ENCODE measurements around the gene SPAG17.

SPAG17 gene

GRCh38 chr1:118047006-118047649, 137.9 kb downstream of the SPAG17 start:
- ATAC-seq (replicated peaks) (no peak), DNase-seq (no peak)
- H3K9me3 Mint-ChIP-seq, result no peaks in the 10 kb centered on the region
- H3K4me1 Mint-ChIP-seq, result no peaks in the 10 kb centered on the region
- H3K27me3 Mint-ChIP-seq, result no peaks in the 10 kb centered on the region
- H3K4me3 Mint-ChIP-seq, result no peak overlapping the region
- H3K36me3 Mint-ChIP-seq, result no peaks in the 10 kb centered on the region
- no peak overlapping the region for H3K27ac Mint-ChIP-seq

GRCh38 chr1:118043624-118044023, 141.4 kb downstream of the SPAG17 start:
- no peaks in the 10 kb centered on the region for H3K4me1 Mint-ChIP-seq
- no peak overlapping the region for H3K4me3 Mint-ChIP-seq
- ATAC-seq (replicated peaks) (no peak), DNase-seq (no peak)
- H3K36me3 Mint-ChIP-seq, result no peaks in the 10 kb centered on the region
- no peaks in the 10 kb centered on the region for H3K27me3 Mint-ChIP-seq
- H3K9me3 Mint-ChIP-seq, result no peaks in the 10 kb centered on the region
- H3K27ac Mint-ChIP-seq, result no peak overlapping the region

GRCh38 chr1:118042501-118042900, 142.5 kb downstream of the SPAG17 start:
- Mint-ChIP-seq H3K27ac (no peak overlapping the region), H3K36me3 (no peaks in the 10 kb centered on the region), H3K4me1 (no peaks in the 10 kb centered on the region), H3K4me3 (no peak overlapping the region), H3K9me3 (no peaks in the 10 kb centered on the region), H3K27me3 (no peaks in the 10 kb centered on the region)
- no peak for ATAC-seq (replicated peaks)
- no peak for DNase-seq

- Mint-ChIP-seq H3K9me3 (no peaks in the 10 kb centered on the region), H3K27me3 (no peaks in the 10 kb centered on the region), H3K36me3 (no peaks in the 10 kb centered on the region), H3K27ac (no peak overlapping the region), H3K4me3 (no peak overlapping the region), H3K4me1 (no peaks in the 10 kb centered on the region)
- ATAC-seq (replicated peaks) (no peak), DNase-seq (no peak)
Observed at GRCh38 chr1:118039170-118039569, 145.9 kb downstream of the SPAG17 start.

- Mint-ChIP-seq H3K4me1 (no peaks in the 10 kb centered on the region), H3K27me3 (peaks cover 5 to 7% of the 10 kb centered on the region in 2 donors), H3K36me3 (no peaks in the 10 kb centered on the region), H3K27ac (no peak overlapping the region), H3K9me3 (peaks cover 0 to 4% of the 10 kb centered on the region in 2 donors), H3K4me3 (no peak overlapping the region)
- ATAC-seq (replicated peaks), result no peak
- DNase-seq, result no peak
Observed at GRCh38 chr1:118032883-118033282, 152.1 kb downstream of the SPAG17 start.

- no peak overlapping the region for H3K4me3 Mint-ChIP-seq
- no peaks in the 10 kb centered on the region for H3K4me1 Mint-ChIP-seq
- H3K27ac Mint-ChIP-seq, result no peak overlapping the region
- H3K27me3 Mint-ChIP-seq, result peaks cover 12 to 15% of the 10 kb centered on the region in 2 donors
- ATAC-seq (replicated peaks), result no peak
- no peak for DNase-seq
- H3K36me3 Mint-ChIP-seq, result no peaks in the 10 kb centered on the region
- peaks cover 0 to 4% of the 10 kb centered on the region in 2 donors for H3K9me3 Mint-ChIP-seq
Observed at GRCh38 chr1:118028267-118028666, 156.8 kb downstream of the SPAG17 start.

GRCh38 chr1:118023199-118023598, 161.8 kb downstream of the SPAG17 start:
- no peak for ATAC-seq (replicated peaks)
- Mint-ChIP-seq H3K27ac (no peak overlapping the region), H3K9me3 (no peaks in the 10 kb centered on the region), H3K4me3 (no peak overlapping the region), H3K36me3 (no peaks in the 10 kb centered on the region), H3K27me3 (peaks cover 8 to 9% of the 10 kb centered on the region in 2 donors), H3K4me1 (no peaks in the 10 kb centered on the region)
- no peak for DNase-seq

- Mint-ChIP-seq H3K4me3 (no peak overlapping the region), H3K9me3 (no peaks in the 10 kb centered on the region), H3K36me3 (no peaks in the 10 kb centered on the region), H3K4me1 (no peaks in the 10 kb centered on the region), H3K27ac (no peak overlapping the region), H3K27me3 (peaks cover 5 to 8% of the 10 kb centered on the region in 2 donors)
- DNase-seq (no peak), ATAC-seq (replicated peaks) (no peak)
Observed at GRCh38 chr1:118021668-118022067, 163.4 kb downstream of the SPAG17 start.

GRCh38 chr1:118018060-118018459, 167.0 kb downstream of the SPAG17 start:
- H3K36me3 Mint-ChIP-seq, result no peaks in the 10 kb centered on the region
- H3K27me3 Mint-ChIP-seq, result no peaks in the 10 kb centered on the region
- ATAC-seq (replicated peaks) (no peak), DNase-seq (no peak)
- H3K4me3 Mint-ChIP-seq, result no peak overlapping the region
- H3K4me1 Mint-ChIP-seq, result no peaks in the 10 kb centered on the region
- H3K9me3 Mint-ChIP-seq, result no peaks in the 10 kb centered on the region
- no peak overlapping the region for H3K27ac Mint-ChIP-seq

GRCh38 chr1:118013938-118014337, 171.1 kb downstream of the SPAG17 start:
- no peak for ATAC-seq (replicated peaks)

GRCh38 chr1:118013336-118013735, 171.7 kb downstream of the SPAG17 start:
- ATAC-seq (replicated peaks), result no peak
- no peak for DNase-seq
- peaks cover 0 to 5% of the 10 kb centered on the region in 2 donors for H3K27me3 Mint-ChIP-seq
- no peaks in the 10 kb centered on the region for H3K36me3 Mint-ChIP-seq
- no peak overlapping the region for H3K27ac Mint-ChIP-seq
- no peaks in the 10 kb centered on the region for H3K4me1 Mint-ChIP-seq
- H3K4me3 Mint-ChIP-seq, result no peak overlapping the region
- H3K9me3 Mint-ChIP-seq, result peaks cover 0 to 2% of the 10 kb centered on the region in 2 donors

More at GRCh38 chr1:118013938-118014337, 171.1 kb downstream of the SPAG17 start:
- H3K27ac Mint-ChIP-seq, result no peak overlapping the region
- DNase-seq, result no peak
- H3K4me3 Mint-ChIP-seq, result no peak overlapping the region
- peaks cover 0 to 5% of the 10 kb centered on the region in 2 donors for H3K27me3 Mint-ChIP-seq
- H3K9me3 Mint-ChIP-seq, result peaks cover 0 to 2% of the 10 kb centered on the region in 2 donors
- H3K36me3 Mint-ChIP-seq, result no peaks in the 10 kb centered on the region
- no peaks in the 10 kb centered on the region for H3K4me1 Mint-ChIP-seq

GRCh38 chr1:118012515-118013124, 172.4 kb downstream of the SPAG17 start:
- DNase-seq, result no peak
- Mint-ChIP-seq H3K4me3 (no peak overlapping the region), H3K27ac (no peak overlapping the region), H3K4me1 (no peaks in the 10 kb centered on the region), H3K9me3 (peaks cover 0 to 2% of the 10 kb centered on the region in 2 donors), H3K27me3 (peaks cover under 1 to 6% of the 10 kb centered on the region in 2 donors), H3K36me3 (no peaks in the 10 kb centered on the region)
- ATAC-seq (replicated peaks), result no peak

- Mint-ChIP-seq H3K27ac (no peak overlapping the region), H3K9me3 (peaks cover 4 to 9% of the 10 kb centered on the region in 2 donors), H3K27me3 (peaks cover 17 to 27% of the 10 kb centered on the region in 2 donors), H3K4me1 (no peaks in the 10 kb centered on the region), H3K4me3 (no peak overlapping the region), H3K36me3 (no peaks in the 10 kb centered on the region)
- ATAC-seq (replicated peaks) (no peak), DNase-seq (no peak)
Observed at GRCh38 chr1:118008011-118008410, 177.0 kb downstream of the SPAG17 start.

- no peaks in the 10 kb centered on the region for H3K36me3 Mint-ChIP-seq
- H3K9me3 Mint-ChIP-seq, result peaks cover 4 to 11% of the 10 kb centered on the region in 2 donors
- no peak overlapping the region for H3K4me3 Mint-ChIP-seq
- no peak for ATAC-seq (replicated peaks)
- H3K27me3 Mint-ChIP-seq, result peaks cover 20 to 28% of the 10 kb centered on the region in 2 donors
- no peak overlapping the region for H3K27ac Mint-ChIP-seq
- H3K4me1 Mint-ChIP-seq, result no peaks in the 10 kb centered on the region
- DNase-seq, result no peak
Observed at GRCh38 chr1:118007391-118007790, 177.6 kb downstream of the SPAG17 start.

GRCh38 chr1:118004312-118004711, 180.7 kb downstream of the SPAG17 start:
- H3K27ac Mint-ChIP-seq, result no peak overlapping the region
- H3K9me3 Mint-ChIP-seq, result peaks cover 18 to 19% of the 10 kb centered on the region in 2 donors
- no peak for DNase-seq
- H3K36me3 Mint-ChIP-seq, result no peaks in the 10 kb centered on the region
- peaks cover 24 to 31% of the 10 kb centered on the region in 2 donors for H3K27me3 Mint-ChIP-seq
- H3K4me1 Mint-ChIP-seq, result no peaks in the 10 kb centered on the region
- ATAC-seq (replicated peaks), result no peak
- H3K4me3 Mint-ChIP-seq, result no peak overlapping the region
